Hypothalamus (tissue), 51 donors: ENCODE results near the gene RMDN3.

Source experiments
- DNase-seq, 51 donors: peaks; one replicate each; lab custom pipeline; 2025; lab: John Stamatoyannopoulos, UW

Gene RMDN3

DNA sequence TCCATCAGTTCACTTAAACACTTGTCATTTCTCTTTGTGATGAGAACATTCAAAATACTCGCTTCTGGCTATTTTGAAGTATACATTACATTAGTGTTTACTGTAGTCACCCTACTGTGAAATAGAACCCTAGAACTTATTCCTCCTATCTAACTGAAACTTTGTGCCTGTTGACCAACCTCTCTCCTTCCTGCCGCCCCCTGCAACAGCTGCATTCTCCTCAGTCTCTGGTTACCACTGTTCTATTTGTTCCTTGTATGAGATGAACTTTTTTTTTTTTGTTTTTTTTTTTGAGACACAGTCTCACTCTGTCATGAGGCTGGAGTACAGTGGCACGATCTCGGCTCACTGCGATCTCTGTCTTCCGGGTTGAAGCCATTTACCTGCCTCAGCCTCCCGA is 57.1 kb downstream of the RMDN3 start:
- no peak for DNase-seq

DNA sequence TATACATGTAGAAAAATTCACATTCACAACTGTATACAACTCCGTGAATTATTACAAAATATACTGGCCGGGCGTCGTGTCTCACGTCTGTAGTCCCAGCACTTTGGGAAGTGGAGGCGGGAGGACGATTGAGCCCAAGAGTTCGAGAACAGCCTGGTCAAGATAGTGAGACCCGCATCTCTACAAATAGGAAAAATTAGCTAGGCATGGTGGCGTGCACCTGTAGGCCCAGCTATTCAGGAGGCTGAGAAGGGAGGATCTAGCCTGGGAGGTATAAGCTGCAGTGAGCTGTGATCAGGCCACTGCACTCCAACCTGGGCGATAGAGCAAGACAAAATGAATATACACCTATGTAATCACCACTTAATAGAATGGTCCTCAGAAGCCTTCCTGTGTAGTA is 58.8 kb downstream of the RMDN3 start:
- no peak for DNase-seq

DNA sequence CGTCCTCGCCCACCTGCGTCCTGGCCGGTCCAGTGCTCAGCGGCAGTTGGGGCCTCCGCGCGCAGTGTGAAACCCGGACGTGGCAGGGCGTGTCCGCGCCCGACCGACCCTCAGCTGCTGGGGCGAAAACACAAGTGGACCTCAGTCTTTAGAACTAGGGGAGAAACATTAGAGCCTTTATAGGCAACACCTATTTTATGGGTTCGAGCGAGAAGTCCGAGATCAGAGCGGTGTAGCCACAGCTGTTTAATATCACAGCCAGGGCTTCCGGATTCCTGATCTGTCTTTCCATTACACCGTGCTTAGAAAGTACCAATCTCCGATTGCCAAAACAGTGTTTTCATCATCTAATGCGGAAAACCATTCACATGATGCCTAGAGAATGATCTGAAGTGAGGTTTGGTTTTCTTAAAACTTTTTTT is 59.6 kb downstream of the RMDN3 start:
- peak in 1 of 51 donors; percentile 19 for DNase-seq

DNA sequence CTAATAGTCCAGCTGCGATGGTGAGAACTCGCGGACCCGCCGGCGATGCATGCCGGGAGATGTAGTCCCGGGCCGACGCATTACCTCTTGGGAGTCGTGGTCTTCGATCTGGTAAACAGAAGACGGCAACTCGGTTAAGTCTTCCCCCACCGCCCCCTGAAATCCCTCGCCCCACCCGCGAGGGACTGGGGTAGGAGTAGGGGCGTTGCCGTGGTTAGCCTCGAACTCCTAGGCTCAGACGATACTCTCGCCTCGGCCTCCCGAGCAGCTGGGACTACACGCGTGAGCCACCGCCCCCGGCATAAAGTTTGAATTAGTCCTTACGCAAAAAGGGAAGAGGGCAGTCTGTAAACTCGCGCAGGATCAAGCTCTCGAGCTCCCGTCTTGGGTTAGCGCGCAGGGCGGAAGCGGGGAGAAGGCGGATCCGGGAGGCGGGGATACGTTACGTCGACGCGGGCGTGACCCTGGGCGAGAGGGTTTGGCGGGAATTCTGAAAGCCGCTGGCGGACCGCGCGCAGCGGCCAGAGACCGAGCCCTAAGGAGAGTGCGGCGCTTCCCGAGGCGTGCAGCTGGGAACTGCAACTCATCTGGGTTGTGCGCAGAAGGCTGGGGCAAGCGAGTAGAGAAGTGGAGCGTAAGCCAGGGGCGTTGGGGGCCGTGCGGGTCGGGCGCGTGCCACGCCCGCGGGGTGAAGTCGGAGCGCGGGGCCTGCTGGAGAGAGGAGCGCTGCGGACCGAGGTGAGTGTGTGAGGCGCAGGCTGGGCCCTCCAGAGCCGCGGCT is 60.2 kb downstream of the RMDN3 start, which contains the start of gene RAD51:
RAD51 (plus strand) TSS at position 487 of the 781 bp plus-strand sequence. CDS start 3,585 bp downstream, outside the sequence.
- DNase-seq, result peak; percentile 33 to 94 (median 80)

DNA sequence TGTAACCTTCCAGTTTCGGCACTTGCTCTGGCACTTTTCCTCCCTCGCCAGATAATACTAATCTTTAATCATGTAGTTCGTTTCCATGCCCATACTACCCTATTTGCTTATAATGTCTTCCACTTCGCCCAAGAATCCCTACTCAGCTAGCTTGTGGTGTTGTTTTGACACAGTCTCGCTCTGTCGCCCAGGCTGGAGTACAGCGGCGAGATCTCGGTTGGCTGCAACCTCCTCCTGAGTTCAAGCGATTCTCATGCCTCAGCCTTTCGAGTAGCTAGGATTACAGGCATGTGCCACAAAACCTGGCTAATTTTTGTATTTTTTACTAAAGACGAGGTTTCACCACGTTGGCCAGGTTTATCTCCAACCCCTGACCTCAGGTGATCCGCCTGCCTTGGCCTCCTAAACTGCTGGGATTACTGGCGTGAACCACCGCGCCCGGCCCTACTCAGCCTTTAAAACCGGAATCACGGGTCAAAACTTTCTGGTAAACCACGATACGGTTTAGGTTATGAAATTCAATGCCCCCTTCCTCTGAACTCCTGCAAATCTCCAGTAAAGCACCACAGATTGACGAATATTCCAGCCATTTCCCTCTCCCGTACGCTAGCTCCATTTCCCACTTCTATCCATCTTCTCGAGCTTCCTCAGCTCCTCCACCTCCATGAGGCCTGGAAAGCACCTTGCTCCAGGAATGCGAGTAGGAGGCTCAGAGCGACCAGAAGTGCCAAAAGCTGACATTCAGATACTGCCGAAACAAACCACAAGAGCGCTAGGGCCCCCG is 61.0 kb downstream of the RMDN3 start:
- DNase-seq, result no peak

DNA sequence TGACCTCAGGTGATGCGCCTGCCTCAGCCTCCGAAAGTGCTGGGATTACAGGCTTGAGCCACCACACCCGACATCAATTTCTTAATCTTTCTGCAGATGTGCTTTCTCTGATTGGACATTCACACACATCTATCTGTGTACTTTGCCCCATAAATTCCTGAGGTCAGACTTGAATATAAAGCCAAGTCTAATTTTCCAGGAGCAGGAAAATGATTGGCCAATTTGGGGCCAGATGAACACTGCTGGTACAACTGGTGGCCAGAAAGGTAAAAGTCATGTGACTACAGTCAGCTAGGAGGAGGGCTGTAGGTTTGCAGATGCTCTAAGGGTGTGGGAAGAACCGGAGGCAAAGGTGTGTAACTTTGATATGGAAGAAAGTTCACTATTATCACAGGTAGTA is 63.3 kb downstream of the RMDN3 start:
- no peak for DNase-seq

DNA sequence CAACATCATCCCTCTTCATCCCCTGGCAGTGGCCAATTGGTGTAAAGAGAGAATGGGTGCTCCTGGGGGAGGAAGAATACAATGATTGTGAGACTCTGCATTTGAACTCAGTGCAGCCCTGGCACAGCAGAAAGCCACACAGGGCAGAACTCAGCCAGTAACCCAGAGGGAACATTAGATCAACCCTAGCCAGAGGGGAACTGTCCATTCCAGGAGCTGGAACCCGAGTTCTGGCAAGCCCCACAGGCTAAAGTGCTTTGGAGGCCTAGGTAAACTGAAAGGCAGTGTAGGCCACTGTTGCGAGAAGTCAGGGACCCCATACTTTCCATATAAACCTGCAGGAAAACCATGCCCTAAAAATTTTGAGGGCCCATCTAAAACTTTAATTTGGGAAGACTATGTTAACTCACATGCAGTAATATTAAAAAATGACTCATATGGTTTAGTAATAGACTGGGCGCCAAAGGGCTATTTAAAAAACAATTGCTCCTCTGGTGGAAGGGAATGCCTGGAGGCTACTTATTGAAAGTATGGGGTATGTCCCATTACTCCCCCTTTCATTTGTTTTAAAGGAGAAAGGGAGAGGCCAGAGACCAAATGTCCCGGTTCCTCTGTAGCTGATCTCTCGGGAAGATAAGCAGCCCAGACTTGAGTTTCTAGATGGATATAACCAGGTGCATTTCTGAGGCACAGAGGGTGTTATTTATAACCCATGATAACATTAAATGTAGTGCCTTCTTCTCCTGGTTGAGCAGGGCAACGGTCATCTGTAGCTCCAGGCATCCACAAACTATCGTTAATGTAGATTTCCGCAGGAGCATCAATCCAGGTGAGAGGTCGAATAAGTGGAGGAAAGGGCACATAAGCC is 65.9 kb downstream of the RMDN3 start:
- DNase-seq, result no peak
